HG03442 (cell line): ENCODE results near the gene PPY.
"Not testable (repeated sequence)": the region's sequence is repeated elsewhere in the genome, so short reads cannot be mapped to it uniquely, and the experiment has no call there.

Source experiments
- ATAC-seq: cut with Tn5 transposase; IDR thresholded peaks from one replicate; pipeline ENCODE4 v1.9.1; 2021; ENCODE audit warnings: mild to moderate bottlenecking, moderate library complexity; ENCODE audit not compliant: unreplicated experiment

PPY gene

DNA sequence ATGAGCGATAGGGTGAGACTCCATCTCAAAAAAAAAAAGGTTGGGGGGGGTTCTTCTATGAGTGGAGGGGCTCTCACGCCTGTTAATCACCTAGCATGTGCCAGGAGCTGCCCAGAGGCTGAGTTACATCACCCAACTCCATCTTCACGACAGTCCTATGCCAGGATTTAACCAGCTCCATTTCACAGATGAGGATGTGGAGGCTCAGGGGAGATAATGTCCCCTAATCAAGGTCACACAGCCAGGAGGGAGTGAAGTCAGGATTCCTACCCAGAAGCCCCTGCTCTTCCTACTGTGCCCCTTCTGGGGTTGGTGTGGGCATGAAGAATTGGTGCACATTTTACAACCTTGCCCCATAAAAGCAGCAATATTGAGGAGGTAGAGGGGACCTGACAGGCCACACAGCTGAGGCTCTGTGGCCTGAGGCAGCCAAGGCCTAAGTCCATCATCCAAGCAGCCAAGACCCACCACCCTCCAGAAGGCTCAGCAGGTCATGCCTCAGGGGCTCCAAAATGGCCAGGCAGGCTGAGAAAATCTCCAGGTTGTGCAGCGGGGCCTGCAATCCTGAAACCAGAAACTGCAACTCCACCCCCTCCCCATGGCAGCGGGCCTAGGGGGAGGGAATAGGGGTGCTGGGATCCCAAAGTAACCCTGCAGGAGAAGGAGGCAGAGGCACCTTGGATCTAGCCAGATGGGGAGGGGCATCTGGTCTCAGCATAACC lies 6.9 kb downstream of the PPY start:
- ATAC-seq, result no peak

DNA sequence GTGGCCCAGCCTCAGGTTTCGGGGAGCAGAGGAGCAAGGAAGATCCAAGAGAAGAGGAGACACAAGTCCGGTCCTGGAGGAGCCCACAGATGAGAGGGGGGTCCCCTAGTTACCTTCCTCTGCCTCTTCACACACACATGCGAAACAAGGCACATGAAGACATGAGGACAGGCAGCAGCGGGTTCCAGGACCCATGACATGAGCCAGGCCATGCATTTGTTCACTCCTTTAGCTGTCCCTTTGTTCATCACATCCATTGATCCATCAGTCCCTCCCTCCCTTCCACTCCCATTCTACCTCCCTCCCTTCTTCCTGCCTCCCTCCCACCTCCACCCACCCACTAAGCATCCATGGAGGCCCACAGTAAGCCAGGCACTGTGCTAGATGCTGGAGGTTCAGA lies 9.4 kb downstream of the PPY start:
- ATAC-seq, result no peak

DNA sequence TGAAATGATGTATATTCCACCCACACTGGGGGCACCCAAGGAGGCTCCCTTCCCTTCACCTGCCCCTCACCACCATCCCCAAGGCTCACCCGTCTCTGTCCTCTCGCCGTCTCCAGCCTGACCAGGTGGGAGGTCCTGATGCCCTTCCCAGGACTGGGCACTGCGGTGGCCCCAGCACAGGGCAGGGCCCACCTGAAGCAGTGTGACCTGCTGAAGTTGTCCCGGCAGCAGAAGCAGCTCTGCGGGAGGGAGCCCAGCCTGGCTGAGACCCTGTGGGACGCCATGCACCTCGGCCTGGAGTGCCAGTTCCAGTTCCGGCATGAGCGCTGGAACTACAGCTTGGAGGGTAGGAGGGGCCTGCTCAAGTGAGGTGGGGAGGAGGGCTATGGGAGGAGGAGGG lies 9.9 kb downstream of the PPY start:
- ATAC-seq, result no peak

DNA sequence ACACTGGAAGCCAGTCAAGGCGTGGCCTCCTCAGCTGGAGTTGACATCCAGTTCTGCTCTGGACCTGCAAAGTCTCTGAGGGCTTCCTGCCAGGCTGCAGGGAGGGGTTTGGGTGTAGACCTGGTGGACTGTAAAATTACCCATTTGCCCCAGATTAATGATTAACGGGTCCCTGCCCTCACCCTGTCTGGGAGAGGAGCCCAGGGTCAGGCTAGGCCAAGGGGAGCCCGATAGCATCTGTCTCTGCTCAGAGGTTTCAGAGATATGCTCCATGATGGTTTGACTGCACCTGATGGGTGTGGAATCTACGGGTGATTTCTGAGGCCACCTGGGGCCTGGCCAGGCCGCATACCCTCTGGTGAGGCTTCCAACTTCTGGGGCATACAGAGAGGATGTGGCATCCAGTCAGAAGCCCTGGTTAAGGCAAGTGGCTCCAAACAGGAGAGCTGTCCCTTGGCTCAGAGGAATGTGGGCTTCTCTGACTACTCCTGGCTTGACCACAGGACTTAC lies 11.2 kb downstream of the PPY start:
- no peak for ATAC-seq

DNA sequence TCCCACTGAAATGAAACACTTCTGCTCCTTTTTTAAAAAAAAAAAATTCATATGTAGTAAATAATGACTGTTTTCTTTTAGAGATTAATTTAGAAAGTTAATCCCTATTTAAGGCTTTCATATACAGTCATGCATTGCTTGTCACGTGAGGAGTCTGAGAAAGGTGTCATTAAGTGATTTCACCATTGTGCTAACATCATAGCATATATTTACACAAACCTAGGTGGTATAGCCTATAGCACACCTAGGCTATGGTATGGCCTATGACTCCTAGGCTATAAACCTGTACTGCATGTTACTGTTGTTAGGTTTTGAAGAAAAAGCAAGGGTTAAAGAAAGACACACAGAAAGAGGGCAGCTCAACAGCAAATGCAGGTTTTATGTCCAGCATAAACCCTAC lies 13.7 kb downstream of the PPY start:
- no peak for ATAC-seq

DNA sequence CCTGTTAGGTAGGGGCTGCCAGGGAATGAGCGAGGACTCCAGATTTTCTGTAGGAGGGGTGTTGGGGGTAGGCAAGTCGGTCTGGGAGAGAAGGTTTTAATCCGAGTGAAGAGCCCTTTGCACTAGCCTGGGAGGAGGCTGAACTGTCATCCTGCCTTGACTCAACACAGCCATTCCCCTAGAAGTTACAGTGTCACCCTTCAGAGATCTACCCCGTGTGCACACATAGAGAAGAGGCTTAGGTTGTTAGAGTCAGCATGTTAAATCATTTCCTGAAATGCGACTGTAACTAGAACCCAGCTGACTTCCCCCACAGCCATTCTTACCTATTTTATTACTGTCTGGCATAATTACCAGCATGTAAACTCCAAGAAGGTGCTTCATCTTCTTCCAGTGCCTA lies 14.3 kb downstream of the PPY start:
- not testable (repeated sequence) for ATAC-seq

DNA sequence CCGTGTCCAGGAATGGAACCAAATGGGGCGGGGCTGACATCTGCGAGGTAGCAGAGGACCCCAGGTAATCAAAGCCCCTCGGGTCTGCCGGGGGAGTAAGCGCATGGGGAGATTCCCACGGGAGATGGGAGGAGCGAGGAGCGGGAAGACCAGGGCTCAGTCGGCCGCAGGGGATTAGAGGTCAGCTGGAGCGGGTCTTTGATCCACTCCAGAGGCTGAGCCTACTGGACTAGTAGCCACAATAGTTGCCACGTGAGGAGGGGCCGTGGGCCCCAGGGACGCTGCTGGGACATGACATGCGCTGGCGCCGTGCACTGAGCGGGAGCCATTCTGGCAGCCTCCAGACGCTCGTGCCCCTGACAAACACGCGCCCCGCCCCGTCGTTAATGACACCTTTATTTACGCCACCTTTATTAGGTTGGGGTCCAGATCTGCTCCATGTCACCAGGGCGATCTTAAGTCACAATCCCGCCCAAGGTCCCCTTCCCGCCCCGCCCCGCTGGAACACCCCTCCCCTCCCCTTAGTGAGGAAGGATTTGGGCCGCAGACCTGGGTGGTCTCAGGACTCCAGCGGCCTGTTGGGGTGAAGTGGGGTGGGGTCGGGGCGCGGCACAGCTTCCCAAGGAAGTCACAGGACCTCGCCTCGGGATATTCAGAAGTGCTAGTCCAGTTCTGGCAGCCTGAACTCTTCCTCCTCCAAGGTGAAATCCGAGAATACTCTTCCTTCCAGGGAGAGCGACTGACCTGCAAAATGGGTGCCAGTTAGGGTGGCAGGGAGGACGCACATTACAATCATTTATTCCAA lies 15.0 kb downstream of the PPY start:
- ATAC-seq, result no peak

DNA sequence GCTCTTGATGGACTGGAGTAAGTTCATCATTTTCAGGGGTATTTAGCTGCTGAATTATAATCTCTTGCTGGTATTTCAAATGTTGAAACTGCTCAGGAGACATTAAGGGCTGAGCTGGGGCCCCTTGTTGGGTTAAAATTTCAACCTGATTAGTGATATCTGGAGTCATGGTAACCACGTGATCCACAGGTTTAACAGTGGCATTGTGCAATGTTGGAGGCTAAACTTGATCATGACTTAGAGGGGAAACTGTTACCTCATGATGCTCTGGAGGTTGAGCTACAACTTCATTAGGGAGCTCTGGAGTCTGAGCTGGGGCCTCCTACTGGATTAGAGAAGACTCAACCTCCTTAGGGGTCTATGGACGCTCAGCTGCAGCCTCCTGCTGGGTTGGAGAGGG lies 17.7 kb downstream of the PPY start:
- ATAC-seq, result no peak

DNA sequence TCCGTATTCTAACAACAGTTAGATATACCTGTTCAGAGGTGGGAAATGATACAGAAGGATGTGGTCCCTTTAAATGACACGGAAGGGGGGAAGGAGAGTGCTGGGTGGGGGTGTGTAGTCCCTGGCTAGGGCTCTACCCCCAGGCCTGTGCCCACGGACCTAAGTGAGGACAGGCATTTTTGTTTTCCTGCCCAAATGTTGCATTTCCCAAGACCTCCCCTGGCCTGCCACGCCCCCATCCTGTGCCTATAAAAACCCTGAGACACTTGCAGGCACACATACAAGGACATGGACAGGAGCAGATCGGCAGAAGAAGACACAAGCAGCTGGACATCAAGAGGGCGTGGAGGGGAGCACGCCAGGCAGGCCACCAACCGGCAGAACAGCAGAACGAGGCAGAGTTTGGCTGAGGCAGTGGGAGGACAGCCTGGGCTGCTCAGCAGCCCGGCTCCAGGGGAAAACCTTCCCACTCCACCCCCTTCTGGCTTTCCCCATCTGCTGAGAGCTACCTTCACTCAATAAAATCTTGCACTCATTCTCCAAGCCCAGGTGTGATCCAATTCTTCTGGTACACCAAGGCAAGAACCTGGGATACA lies 21.7 kb downstream of the PPY start:
- no peak for ATAC-seq

DNA sequence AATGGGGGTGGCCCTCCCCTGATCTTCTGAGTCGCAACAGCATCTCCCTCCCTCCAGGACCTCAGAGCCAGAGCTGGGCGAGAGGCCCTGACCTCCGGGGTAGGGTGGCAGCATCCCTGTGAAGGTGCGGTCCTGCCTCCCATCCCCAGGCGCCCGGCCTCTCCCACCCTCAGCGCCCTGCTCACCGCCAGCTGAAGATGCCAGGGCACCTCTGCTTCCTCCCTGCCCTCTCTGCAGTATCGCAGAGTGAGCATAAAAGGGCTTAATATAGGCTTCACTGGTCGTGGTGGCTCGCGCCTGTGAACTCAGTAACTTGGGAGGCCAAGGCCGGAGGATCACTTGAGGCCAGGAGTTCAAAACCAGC lies 24.3 kb downstream of the PPY start:
- ATAC-seq, result no peak

DNA sequence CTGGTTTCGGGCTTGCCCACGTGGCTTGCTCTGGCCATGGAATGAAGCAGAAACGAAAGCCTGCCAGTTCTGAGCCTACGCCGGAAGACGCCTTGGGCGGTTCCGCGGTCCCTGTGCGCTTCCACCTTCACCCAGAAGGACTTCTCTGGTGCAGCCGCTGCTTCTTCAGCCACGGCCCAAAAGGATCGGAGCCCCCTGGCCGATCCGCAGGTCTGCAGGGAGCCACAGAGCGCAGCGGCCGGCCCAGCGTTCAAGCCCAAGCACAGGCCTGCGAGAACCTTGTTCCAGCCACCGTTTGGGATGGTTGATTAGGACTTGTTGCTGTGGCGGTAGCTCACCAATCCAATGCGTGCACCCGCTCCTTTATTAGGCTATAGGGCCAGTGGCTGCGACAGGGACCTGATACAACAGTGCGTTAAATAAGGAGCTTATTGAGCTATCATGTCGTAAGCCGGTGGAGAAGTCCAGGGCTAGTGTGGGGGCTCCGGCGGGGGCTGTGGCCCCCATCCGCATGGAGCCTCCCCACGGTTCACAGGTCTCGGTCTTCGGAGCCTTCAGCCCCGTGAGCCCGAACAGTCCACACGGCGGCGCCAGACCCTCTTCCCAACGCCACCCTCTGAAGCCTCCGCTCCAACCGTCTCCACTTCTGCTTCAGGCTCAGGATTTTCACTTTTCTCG lies 24.8 kb downstream of the PPY start:
- no peak for ATAC-seq

DNA sequence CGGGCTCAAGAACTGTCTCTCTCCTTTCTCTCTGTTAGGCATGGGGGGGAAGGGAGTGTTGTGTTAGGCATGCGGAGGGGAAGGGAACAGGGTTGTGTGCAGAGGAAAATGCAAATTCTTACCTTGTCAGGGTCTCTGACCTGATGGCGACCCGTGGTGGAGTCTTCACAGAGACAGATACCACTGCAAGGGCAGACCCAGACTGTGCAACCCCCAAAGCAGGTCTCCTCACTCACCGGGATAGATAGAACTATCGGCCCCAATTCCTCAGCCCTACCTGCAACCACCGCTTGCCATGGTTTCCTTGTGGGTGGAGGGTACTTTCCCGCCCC lies 25.3 kb downstream of the PPY start:
- ATAC-seq, result no peak

DNA sequence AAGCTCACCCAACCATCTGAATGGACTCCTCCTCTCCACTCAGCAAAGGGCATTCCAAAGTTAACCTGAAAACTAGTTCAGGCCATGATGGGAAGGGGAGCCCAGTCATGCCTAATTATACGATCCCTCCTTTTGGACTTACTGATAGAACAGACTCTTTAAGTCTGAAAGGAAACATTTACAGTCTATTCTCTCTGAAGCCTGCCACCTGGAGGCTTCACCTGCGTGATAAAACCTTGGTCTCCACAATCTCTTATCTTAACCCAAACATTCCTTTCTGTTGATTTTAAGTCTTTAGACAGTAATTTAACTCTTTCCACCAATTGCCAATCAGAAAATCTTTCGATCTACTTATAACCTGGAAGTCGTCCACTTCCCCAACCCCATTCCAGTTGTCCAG lies 25.9 kb downstream of the PPY start:
- ATAC-seq, result no peak

DNA sequence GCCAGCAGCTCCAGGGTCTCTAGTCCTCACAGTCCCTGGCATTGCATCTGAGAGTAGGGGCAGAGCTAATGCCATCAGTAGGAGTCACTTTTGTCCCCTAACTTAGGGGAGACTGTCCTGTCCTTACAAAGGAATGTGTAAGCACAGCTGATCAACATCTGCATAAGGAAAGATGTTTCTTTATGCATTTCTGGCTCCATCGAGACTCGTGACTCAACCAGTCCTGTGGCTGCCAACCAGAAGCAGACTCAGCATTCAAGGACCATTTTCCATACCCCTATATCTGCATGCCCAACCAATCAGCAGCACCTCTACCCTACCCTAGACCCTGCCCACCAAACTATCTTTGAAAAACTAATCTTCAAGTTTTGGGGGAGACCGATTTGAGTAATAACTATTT lies 26.7 kb downstream of the PPY start:
- no peak for ATAC-seq

DNA sequence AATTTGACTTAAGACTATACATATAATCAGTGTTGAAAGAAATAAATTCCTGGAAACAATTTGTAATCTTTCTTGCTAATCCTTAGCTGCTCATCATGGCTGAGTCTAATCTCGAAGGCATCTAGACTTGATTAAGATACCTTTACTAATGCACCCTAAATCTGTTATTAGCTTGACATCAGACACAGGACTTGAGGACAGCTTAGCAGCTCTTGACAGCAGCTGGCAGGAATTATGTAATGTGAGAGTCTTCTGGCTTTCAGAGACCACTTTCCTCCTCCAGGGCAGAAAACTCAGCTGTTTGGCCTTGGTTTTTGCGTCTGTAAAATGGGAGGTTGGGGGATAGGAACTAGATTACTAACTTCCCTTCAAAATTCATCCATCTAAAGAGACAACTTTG lies 27.8 kb downstream of the PPY start:
- no peak for ATAC-seq

DNA sequence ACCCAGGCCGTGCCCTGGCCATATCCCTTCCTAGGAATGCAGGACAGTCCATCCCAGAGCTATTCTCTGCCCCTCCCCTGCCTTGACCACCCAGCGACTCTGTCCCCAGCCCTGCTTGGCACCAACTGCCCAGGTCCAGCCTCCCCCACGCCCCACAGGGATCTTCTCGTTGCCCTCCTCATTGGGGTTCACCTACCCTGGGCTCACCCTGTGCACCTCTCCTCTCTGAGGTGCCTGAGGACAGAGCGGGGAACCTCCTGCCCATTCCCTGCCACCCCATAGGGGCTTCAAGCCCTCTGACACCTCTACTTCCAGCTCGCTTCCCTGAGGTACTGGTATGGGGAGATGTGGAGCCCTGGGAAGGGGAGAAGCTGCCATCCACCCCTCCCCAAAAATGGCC lies 28.7 kb downstream of the PPY start:
- ATAC-seq, result no peak

DNA sequence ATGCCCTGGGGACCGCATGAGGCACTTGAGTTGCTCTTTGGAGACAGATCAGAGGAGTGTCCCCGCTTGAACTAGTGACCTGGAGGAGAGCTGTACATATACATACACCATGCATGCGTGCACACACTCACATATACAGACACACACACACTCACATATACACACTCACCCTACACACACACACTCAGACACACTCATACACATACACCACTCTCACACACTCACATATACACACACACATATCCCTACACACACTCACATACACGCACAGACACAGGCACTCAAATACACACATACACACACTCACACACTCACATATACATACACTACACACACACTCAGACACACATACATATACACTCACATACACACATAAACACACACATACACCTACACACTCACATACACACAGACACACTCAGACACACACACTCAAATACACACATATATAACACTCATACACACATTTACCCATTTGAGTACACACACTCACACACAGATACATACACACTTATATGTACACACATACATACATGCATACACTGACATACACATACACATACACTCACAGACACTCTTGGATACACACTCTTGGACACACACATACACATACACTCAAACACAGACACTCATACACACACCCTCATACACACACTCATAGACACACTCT lies 29.5 kb downstream of the PPY start:
- ATAC-seq, result no peak

DNA sequence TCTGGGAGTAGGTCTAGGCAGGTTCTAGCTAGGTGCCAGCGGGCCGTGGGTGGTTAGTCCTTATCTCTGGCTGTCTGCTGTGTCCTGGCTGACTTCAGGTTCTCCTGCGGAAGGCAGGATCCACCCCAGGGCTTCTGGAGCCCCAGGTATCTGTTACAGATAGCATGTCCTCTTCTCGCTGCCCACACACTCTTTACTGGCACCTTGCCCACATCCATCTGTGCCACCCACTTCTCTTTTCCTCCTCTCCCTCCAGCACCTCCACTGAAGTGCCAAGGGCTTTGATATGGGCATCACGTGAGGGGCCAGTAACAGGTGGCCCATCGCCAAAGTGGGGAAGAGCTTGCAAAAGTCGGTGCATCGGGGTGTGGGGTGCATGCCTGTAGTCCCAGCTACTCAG lies 30.4 kb downstream of the PPY start:
- ATAC-seq, result no peak

DNA sequence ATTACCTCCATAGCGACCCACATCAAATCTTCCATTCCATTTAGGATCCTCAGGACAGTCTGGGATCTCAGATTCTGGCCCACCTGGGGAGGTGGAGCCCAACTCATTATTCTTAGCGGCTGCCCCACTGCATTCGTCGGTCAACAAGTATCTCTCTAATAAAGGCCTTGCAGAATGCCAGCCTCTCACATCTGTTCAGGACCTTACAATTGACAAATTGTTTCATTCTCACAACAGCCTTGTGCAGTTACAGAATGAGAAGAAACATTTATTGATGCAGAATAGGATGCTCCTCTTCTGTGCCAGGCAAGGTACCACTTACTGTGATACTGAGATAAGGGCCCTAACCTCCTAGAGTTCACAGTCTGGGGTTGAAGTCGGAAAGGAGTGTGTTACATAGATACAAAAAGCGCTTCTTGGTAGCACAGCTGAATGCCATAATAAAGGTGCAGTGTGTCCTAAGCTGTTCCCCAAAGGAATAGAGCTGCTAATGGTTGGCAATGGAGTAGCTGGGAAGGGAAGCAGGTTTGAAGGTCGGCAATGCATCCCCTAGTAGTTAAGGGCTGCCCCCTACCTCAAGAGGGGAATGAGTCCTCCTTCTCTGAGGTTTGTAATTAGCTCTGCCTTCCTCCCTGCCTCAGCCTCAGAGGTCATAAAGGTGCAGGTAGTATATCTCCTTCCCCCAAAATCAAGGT lies 32.6 kb downstream of the PPY start:
- ATAC-seq, result no peak

DNA sequence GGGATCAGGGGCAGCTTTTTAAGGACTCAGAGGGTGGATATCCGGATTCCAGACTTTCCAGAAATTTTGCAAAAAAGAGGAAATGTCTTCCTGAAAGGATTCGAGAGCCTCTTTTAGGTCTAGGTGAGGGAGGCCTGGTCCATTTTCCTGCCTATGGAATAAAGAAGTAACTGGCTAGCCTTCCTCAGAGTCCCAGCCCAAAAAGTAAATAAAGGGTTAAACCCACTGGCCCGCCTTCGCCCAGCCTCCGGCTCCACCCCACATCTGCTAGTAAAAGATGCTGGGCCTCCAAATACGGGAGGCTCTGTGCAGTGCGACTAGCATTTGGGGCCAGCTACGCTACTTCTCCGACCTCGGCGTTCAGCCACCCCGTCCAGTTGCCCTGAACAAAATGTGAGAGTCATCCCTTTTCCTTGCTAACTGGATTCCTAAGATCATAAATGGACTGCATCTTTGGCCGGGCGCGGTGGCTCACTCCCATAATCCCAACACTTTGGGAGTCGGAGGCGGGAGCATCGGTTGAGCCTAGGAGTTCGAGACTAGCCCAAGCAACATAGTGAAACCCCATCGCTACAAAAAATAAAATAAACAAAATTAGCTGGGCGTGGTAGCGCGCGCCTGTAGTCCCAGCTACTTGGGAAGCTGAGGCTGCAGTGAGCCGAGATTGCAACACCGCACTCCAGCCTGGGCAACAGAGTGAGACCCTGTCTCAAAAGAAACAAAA lies 34.1 kb downstream of the PPY start:
- no peak for ATAC-seq
